KBM-7 (cell line): ENCODE results near the gene ANK3.

ENCODE experiments used
- DNase-seq: peaks from one replicate; pipeline ENCODE4 v3.0.0-alpha.2; 2015
- in situ Hi-C: fragments of 300-500 bp; cut with MboI; formaldehyde crosslinking; loops from 2 replicates; pipeline ENCODE4 v1.14.3; 2020; ENCODE audit warnings: low sequenced_read_pairs, low pct_unique_long_range_greater_than_20kb, mixed read lengths

ANK3 gene

GRCh38 chr10:60389413-60390025 lies at the start of gene ANK3:
TSS of gene ANK3 (minus strand) at chr10:60389875. CDS start at chr10:60389538, 337 bp downstream.
- DNase-seq: no peak
- in situ Hi-C loops: no loop called here

GRCh38 chr10:60434418-60435046 lies 44.9 kb upstream of the ANK3 start:
- DNase-seq: peak; percentile 44
- in situ Hi-C loops: no loop called here

GRCh38 chr10:60433684-60434083 lies 44.0 kb upstream of the ANK3 start:
- no peak for DNase-seq
- in situ Hi-C loops: no loop called here

GRCh38 chr10:60430836-60431597 lies 41.3 kb upstream of the ANK3 start:
- in situ Hi-C loops: no loop called here
- no peak for DNase-seq

GRCh38 chr10:60430017-60430416 lies 40.3 kb upstream of the ANK3 start:
- DNase-seq: no peak
- in situ Hi-C loops: no loop called here

GRCh38 chr10:60429084-60429849 lies 39.6 kb upstream of the ANK3 start:
- peak; percentile 24 for DNase-seq
- in situ Hi-C loops: no loop called here

GRCh38 chr10:60428387-60428737 lies 38.7 kb upstream of the ANK3 start:
- in situ Hi-C loops: no loop called here
- DNase-seq: no peak

- in situ Hi-C loops: no loop called here
- DNase-seq: no peak
These were observed 38.2 kb upstream of the ANK3 start for GRCh38 chr10:60427709-60428386.

GRCh38 chr10:60427148-60427547 lies 37.5 kb upstream of the ANK3 start:
- in situ Hi-C loops: no loop called here
- no peak for DNase-seq

- in situ Hi-C loops: no loop called here
- no peak for DNase-seq
These were observed 36.8 kb upstream of the ANK3 start for GRCh38 chr10:60426425-60426824.

GRCh38 chr10:60425392-60426110 lies 35.9 kb upstream of the ANK3 start:
- DNase-seq: no peak
- in situ Hi-C loops: no loop called here

- in situ Hi-C loops: loop anchor here (25.0 kb wide), 1 partner anchor 213 kb away; no protein-coding TSS in a partner anchor
- no peak for DNase-seq
These were observed 35.3 kb upstream of the ANK3 start for GRCh38 chr10:60424971-60425370.

- in situ Hi-C loops: loop anchor here (25.0 kb wide), 1 partner anchor 212 kb away; no protein-coding TSS in a partner anchor
- DNase-seq: no peak
These were observed 34.2 kb upstream of the ANK3 start for GRCh38 chr10:60423920-60424319.

- no peak for DNase-seq
- in situ Hi-C loops: loop anchor here (25.0 kb wide), 1 partner anchor 211 kb away; no protein-coding TSS in a partner anchor
These were observed 33.1 kb upstream of the ANK3 start for GRCh38 chr10:60422809-60423208.

- DNase-seq: no peak
- in situ Hi-C loops: loop anchor here (25.0 kb wide), 1 partner anchor 209 kb away; no protein-coding TSS in a partner anchor
These were observed 31.6 kb upstream of the ANK3 start for GRCh38 chr10:60420991-60421894.

- no peak for DNase-seq
- in situ Hi-C loops: loop anchor here (25.0 kb wide), 1 partner anchor 207 kb away; no protein-coding TSS in a partner anchor
These were observed 29.6 kb upstream of the ANK3 start for GRCh38 chr10:60419249-60419648.

- in situ Hi-C loops: loop anchor here (25.0 kb wide), 1 partner anchor 206 kb away; no protein-coding TSS in a partner anchor
- no peak for DNase-seq
These were observed 28.2 kb upstream of the ANK3 start for GRCh38 chr10:60417901-60418300.
